NCI-H2171 treated with DMSO at 0.1 percent for 48 hours (cell line): ENCODE results near the gene WASF3.

Experiments
- DNase-seq: peaks from one replicate; lab custom pipeline; 2025; lab: John Stamatoyannopoulos, UW

Gene WASF3, protein sequence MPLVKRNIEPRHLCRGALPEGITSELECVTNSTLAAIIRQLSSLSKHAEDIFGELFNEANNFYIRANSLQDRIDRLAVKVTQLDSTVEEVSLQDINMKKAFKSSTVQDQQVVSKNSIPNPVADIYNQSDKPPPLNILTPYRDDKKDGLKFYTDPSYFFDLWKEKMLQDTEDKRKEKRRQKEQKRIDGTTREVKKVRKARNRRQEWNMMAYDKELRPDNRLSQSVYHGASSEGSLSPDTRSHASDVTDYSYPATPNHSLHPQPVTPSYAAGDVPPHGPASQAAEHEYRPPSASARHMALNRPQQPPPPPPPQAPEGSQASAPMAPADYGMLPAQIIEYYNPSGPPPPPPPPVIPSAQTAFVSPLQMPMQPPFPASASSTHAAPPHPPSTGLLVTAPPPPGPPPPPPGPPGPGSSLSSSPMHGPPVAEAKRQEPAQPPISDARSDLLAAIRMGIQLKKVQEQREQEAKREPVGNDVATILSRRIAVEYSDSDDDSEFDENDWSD

DNA sequence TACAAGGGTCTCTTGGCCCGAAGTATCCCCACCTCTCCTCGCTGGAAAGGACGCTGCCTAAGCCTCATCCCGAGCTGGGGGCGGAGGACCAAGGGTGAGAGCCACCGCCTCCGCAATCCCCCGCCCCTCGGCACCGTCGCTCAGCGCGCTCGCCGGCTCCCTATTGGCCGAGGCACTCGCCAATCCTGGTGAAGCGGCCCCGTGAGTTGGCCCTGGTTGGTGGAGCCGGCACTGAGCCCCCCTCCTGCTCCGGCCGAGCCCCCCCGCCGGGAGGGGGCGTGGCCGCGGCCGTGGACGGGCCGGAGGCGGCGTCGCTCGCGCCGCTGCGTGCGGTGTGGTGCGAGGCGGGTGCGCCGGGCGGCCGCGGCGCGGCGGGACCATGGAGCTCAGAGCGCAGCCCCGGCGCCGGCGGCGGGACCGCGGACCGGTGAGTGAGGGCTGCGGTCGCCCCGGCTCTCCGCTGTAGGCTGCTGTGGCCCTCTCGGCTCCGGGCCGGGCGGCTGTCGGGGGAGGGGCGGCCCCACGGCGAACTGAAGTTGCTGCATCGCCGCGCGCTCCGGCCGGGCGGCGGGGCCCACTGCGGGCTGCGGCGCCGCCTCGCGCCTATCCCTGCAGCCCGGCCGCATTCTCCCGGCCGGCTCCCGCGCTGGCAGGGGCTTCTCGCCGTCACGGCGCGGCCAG, at the start of gene WASF3:
Gene WASF3 (plus strand): TSS at position 291 of the 681 bp plus-strand sequence. CDS start 84,588 bp downstream, outside the sequence.
- peak; percentile 74 for DNase-seq

DNA sequence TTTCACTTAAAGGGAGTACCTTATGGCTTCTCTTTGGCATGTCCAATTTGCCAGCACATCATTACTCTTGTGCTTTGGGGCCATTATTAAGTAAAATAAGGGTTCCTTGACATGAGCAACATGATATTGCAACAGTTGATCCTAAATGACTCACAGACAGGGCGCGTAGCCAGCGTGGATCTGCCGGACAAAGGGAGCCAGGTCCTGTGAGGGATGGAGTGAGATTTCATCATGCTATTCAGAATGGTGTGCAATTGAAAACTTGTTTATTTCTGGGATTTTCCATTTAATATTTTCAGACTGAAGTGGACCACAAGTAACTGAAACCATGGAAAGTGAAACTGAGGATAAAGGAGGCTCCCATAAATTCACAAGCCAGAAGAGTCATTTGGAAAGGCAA, 48.6 kb upstream of the WASF3 start:
- DNase-seq, result no peak

DNA sequence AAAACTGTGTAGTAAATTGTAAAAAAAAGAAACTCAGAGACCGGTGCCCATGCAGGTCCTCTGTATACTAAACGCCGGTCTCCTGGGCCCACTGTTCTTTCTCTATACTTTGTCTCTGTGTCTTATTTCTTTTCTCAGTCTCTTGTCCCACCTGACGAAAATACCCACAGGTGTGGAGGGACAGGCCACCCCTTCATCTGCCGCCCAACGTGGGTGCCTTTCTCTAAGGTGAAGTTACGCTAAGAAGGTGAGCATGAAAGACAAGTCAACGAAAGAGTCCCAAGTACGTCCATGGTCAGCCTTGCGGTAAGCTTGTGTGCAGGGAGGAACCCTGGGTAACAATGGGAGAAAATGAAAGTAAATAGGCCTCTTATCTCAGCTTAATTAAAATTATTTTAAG, 48.0 kb upstream of the WASF3 start:
- no peak for DNase-seq

DNA sequence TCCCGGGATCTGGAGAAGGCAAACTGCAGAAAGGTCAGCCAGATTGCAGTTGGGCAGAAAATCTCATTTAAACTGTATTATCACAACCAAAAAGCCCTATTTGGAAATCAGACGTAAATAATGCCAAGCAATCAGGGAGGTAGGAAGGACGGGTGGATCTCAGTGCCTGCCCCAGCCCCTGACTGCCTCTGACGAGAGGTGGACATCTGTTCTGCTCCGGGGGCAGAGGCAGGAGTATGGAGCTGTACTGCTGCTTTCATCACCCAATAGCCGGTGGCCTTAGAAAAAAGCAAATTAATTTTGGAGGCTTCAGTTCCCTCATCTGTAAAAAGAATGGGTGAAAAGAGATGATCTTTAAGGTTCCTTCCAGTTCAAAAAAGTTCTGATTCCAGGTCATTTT, 43.6 kb upstream of the WASF3 start:
- DNase-seq, result no peak

DNA sequence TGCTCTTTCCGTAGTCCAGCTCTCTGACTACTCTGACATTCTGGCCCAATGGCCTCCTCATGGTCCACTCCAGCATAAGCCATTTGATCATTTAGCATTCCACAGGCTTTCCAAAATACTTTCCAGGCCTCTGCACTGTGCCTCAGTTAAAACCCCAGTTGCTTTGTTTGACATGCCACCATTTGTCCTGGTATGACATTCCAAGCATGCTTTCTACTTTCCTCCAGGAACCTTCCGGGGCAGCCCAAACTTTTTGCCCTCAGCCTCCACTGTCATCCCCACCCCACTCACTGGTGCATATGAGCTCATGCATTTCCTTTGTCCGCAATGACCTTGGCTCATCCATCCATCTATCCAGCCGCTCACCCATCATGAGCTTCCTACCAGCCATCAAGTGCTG, 41.8 kb upstream of the WASF3 start:
- no peak for DNase-seq

DNA sequence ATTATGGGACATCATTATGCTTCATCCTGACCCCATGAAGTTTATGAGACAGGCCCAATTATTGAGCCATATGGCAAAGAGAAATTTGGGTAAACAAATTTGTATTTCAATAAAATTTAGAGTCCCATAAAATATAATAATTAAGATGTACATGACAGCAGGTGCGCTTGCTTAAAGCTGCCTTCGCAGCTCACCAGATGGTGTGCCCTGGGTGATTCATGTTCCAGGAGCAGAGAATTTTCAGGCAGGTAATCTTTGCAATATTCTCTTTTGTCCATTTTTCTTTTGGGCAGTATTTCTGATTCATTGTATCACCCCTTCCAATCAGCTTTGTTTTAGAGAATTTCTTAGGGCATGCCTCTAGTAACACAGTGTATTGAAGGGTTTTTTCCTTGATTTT, 39.5 kb upstream of the WASF3 start:
- DNase-seq, result peak; percentile 52

DNA sequence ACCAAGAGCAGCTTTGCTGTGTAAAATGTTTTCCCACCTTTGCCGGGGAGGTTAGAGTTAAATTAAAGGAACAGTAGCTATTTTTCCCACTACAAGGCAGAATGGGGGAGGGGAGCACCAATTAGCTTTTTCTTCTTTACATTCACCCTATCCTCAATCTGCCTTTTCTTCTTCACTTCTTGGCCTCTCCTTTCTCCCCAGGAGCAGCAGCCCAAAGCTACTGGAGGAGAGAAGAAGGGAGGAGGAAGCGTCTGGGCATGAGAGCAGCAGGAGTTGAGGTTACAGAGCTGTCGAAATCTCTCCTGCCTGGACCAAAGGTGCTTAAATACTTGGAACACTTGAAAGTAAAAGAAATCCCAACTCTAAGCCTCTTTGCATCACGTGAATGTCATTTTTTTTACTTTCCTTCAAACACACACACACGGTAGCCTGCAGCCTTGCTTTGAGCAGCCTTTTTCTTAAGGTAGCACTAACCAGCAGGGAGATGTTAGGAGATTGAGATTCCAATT, 39.0 kb upstream of the WASF3 start:
- DNase-seq, result peak; percentile 44

DNA sequence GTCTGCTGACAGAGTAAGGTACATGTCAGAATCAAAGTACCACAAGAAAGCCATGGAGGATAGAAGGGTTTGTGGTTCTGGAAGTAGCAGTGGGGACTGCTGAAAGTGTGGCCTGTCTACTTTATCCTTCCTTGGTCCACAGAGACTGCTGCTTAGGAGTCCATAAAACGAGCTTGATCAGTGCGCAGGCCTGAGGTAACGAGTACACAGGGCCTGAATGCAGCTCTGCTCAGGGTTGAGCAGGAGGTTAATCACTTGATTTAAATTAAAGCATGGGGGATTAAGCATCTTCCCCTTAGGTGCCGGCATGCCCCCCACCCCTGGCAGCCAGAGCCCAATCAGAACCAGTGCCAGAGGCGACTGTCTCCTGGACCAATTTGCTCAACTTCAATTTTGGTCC, 34.9 kb upstream of the WASF3 start:
- DNase-seq, result no peak

DNA sequence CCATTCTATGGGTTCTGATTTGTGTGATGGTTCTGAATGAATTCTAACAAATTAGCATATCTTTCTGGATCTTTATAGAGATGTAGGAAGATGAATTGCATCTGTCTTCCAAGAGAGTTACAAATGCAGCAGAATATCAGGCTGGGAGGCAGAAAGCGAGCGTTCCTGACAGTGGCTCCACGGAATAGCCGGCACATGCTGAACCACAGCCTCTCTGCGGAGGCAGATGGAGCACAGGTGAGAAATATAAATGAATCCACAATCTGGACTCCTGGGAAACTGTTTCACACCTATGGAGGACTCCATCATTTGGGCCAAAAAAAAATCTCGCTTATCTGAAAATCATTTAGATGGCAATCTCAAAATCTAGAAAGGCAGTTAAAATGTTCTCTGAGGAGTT, 34.5 kb upstream of the WASF3 start:
- no peak for DNase-seq

DNA sequence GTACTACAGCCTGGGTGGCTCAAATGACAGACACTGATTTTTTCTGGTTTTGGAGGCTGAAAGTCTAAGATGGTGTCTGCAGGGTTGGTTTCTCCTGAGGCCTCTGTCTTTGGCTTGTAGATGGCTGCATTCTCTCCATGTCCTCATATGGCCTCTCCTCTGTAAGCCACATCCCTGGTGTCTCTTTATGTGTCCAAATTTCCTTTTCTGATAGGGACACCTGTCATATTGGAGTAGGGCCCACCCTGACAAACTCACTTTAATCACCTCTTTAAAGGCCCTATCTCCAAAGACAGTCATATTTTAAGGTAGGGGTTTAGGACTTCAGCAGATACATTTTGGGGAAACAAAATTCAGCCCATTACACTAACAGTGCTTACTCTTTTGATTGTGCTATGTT, 32.0 kb upstream of the WASF3 start:
- DNase-seq, result no peak

DNA sequence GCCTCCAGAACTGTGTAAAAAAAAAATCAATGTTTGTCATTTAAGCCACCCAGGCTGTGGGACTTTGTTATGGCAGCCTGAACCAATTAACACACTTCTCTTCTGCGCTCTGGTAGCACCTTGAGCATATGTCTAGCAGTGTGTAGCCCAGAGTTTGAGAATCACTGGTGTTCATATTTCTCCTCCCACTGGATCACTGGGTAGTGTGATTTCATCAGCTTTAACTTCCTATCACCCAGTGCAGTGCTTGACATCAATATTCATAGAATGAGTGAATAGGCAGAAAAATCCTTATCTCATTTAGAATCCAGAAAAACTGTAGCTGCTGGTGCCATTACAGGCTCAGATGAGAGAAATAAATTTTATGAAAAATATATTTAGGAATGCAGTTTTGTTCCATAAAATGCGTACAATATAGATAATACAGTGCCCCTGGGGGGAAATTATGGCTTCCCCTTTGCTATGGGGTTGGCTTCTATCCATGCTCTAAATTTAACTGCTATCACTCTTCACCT, 30.7 kb upstream of the WASF3 start:
- no peak for DNase-seq

DNA sequence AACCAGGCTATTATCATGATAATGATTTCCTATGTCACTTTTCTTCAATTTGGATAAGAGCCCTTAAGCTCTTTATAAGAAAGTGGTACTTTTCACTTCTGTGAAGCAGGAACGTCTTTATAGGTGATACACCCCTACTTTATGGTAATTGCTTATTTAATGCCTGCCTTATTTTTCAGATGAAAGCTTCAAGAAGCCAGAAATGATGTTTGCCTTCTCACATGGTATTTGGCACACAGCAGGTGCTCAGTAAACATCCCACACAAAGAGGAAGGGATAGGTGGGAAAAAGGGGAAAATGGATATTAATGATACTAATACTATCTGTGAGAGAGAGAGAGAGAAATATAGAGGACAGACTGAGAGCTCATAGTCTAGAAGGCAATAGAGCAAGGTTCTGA, 29.0 kb upstream of the WASF3 start:
- no peak for DNase-seq

DNA sequence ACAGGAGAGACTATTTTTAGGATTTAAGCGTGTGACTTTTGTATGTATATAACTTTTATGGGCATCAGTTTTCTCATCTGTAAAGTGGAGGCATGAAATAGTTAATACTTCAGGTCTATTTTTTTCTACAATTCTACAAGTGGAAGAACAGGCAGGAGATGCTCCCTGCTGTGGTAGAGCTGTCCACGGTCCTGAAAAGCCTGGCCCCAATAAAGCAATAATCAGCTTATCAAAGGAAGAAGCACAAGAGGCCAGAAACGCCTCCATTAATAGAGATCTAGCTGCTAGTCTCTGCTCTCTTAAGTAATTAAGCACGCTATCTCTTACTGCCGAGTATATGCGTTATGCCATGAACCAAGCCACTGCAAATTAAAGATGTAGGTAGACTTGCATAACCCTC, 28.0 kb upstream of the WASF3 start:
- DNase-seq, result no peak

DNA sequence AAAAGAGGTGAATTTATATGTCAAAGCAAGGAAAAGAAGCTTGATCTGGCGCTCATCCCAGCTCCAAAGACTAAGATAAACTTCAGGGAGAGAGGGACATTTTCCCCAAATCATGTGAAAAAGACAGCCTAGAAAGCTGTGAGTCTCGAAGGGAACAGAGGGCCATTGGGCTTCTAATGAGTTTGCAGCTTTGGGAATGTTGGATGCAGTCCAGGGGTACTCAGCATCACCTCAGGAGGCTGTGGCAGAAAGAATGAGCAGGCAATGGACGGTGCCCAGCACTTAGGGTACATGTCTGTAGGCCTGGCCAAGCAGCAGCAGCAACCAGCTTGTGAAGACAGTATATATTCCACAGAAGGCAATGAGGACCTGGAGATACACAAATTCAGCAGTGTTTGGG, 25.7 kb upstream of the WASF3 start:
- DNase-seq, result no peak

DNA sequence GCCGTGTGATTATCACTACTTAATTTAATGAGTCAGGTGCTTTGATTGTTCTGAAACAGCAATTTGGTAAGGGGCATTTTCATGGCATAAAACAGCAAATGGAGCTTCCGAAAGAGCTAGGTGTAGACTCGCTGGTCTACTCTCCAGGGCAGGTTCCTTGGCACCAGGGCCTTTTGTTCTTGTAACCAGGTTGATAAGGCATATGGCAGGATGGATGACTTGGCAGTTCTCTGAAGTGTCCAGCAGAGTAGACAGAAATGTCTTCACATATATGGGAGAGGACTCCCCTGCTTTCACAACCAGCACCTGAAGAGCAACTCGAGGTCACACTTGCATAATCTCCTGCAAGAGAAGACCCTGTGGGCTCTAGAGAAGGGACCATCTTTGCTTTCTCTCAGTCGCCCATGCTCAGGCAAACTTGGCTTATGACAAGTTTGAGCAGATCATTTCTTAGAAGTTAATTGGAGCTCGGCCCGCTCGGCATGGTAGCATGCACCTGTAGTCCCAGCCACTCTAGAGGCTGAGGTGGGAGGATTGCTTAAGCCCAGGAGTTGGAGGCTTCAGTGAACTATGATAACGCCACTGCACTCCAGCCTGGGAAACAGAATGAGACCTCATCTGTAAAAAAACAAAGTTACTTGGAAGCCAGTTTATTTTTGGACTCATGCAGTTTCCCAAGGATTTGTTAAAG, 23.3 kb upstream of the WASF3 start:
- DNase-seq, result no peak

DNA sequence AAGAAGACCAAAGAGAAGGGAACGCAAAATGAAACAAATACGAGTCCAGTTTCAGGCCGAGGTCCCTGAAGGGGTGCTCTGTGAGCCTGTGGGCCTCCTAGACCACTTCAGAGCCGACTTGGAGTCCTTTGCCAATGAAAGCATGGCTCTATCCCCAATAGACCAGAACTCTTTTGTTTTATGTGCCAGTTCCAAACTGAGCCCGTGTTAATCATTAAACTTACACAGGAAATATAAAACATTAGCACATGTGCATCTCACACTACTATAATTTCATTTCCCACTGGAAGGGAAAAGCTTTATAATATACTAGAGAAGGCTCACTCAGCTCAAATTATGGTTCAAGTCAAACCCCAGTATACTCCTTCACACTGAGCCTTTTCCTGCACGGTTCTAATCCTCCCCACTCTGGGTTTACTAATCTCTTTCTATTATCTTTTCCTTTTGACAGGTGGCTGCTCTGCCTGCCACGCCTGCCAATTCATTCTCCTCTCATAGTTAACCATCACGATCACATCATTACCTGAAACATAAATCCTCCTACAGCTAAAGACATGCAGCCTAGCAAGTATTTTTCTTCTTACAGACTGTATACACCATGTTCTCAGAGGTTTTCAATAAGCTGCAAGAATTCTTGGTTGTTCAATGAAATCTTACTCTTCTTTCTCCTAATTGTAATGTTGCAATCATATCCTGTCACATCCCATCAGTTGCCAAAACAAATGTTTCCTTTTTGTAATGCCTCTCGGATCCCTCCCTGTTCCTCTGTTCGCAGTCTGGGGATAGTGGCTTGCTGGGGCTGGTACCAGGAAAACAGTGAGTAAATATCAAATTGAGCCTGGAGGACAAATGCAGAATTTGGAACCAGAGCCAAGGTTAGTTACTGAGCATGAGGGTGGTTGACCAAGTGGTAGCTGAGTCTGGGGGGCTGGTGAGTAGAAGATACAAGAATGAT, 18.8 kb upstream of the WASF3 start:
- no peak for DNase-seq

DNA sequence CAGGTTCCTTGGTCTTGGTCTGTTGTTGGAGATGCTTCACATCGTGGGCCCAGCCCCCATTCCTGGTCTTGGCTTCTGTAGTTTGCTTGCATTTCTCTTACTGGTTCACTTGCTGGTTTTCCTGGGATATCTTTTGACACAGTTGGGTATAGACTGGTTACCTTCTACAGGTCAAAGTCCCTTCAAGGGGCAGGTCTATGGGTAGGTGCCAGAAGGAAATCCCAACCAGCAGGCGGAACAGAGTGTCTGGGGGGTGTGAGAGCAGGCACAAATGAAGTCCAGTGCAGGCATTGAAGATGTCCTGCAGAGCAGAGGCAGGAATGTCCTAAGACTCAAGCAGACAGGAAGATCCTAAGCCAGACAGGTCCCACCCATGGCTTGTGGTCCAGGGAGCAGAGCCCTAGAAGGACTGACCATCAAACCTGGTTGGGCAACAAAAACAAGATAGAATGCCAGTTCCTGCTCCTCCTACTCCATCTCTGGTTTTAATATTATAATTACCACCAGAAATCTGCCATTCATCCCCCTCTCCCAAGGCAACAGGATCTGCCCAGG, 17.7 kb upstream of the WASF3 start:
- DNase-seq, result no peak

DNA sequence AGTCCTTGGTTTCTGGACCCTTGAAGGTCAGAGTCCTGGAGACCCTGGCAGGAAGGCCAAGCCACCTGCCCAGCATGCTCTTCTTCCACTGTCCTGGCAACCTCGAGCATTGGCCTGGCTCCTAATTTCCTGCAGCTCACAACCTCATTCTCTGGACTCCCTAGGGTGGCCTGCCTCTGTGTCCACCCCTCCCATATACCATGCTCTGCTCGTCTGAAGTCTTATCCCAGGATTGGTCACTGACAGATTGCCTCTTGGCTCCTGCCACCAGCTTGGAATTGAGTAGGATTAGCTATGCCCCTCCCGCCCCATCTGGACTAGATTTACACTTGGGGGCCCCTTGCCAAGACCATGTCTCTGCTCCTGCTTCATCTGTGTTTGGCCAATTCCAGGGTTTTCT, 17.1 kb upstream of the WASF3 start:
- DNase-seq, result peak; percentile 7

DNA sequence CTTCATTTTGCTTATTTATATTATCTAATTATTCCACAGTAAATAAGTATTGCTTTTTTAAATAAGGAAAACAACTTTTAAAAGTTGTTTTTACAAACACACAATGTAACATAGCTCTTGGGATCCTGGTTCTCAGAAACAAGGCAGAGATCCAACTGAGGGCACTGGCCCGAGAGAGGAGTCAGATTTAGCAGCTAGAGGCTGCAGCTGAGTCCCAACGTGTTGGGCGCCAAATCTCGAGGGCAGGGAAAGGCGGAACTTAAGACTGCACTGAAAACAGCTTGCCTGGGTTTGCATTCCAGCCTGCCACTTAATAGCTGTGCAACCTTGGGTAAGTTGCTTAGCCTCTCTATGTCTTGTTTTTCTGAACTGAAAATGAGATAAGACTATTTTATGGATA, 16.4 kb upstream of the WASF3 start:
- no peak for DNase-seq

DNA sequence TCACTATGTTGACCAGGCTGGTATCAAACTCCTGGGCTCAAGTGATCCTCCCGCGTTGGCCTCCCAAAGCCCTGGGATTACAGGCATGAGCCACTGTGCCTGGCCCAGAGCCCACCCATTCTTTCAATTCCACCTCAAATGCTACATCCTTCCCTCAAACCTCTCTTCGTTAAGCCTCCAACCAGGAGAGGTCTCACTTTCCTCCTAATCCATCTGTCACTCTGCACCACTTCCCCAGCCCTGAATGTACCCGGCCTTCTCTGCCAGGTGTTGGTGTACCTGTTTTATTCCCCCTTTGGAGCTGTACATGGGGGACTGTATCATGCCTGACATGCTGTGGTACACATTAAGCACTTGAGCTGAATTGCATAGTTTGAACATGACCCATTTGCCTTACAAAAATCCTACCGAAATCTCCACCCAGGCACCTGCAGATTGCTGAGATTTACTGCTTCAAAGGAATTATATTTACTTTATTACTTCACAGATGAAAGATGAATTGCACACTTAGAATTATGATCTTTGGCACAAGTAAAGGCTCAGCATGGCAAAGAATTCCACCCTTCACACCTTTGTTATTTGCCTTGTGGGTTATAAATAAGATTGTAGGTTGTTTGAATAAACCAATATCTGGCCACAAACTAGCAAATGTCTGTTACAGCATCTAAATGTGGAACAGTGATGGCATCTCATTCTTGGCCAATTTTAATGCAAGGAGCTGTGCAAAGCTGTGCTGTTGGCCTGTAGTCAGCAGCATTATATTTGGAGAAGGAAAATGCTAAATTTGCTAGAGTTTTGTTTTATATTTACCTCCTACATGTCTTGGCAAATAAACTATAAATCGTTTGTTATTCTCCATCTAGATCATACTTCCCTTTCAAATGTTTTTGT, 15.6 kb upstream of the WASF3 start:
- DNase-seq, result no peak
